HK-2 (cell line): ENCODE data around the gene RRAGC.
"Not testable (repeated sequence)": the region's sequence is repeated elsewhere in the genome, so short reads cannot be mapped to it uniquely, and the experiment has no call there.

ENCODE experiments used
- DNase-seq: peaks from one replicate; pipeline ENCODE4 v3.0.0-alpha.2; 2018; ENCODE audit not compliant: unreplicated experiment

Gene RRAGC

GRCh38 chr1:38858833-38859560 is 575 bp downstream of the RRAGC start:
- DNase-seq: peak; percentile 54

DNA sequence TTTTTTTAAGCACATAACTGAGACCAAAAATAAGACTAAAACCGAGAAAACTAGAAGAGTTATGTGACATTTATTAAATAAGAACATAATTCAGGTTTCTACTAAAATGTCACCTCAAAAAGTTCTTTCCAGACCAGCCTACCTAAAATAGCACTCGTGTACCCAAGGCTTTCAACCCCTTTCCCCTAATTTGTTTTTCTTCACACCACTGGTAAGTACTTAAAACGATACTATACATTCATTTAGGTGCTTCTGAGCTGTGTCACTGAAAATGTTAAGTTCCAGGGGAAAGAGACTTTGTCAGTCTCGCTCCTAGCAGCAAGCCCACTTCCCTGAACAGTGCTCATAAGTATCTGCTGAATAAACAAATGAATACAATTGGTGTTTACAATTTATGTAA is 6.8 kb downstream of the RRAGC start:
- no peak for DNase-seq

GRCh38 chr1:38848071-38848470 is 11.5 kb downstream of the RRAGC start:
- no peak for DNase-seq

GRCh38 chr1:38846210-38846609 is 13.4 kb downstream of the RRAGC start:
- no peak for DNase-seq

GRCh38 chr1:38845088-38845487 is 14.5 kb downstream of the RRAGC start:
- DNase-seq: not testable (repeated sequence)

DNA sequence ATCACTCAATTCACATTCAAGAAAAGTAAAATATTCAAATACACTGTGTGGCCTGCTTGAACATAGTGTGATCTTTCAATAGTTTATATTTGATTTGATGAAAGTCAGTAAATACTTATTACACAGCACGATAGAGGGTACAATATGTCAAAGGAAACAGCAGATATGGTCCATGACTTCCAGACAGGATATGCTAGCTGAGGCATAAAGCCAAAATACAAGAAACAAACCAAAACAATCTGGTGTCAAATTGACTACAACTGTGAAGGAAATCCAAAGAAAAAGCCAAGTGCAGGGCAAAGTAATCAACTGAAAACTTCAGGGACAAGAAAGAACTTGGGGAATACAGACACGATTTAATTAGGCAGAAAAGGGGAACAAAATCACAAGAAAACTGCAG is 19.3 kb downstream of the RRAGC start:
- no peak for DNase-seq

DNA sequence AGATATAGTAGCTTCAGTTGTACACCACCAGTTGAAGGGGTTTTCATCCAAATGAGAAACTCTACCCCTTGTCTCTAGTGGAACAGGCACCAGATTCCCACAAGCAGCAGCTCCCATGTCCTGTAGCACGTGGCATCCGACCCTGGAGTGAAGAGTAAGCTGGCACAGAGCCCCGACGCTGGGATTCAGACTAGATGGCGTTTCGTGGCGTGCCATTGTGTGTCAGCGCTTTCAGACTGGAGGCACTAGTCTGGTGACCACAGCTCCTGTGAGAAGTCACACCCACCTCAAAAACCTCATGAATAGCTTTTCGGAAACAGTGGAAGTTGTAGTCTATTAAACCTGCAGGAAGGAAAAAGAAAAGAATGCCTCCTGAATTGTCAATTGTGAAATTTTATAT is 20.2 kb downstream of the RRAGC start:
- DNase-seq: no peak

DNA sequence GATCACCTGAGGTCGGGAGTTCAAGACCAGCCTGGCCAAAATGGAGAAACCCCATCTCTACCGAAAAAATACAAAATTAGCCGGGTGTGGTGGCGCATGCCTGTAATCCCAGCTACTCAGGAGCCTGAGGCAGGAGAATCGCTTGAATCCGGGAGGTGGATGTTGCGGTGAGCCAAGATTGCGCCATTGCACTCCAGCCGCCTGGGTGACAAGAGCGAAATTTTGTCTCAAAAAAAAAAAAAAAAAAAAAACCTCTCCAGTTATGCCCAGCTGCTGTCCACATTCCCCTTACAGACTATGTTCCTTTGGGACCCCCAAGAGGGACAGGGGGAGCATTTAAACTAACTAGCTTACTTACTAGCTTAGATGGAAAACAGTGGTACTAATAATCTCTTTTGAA is 23.3 kb downstream of the RRAGC start:
- not testable (repeated sequence) for DNase-seq

GRCh38 chr1:38834937-38835827 is 24.4 kb downstream of the RRAGC start:
- DNase-seq: peak; percentile 34

- no peak for DNase-seq
These were observed 25.3 kb downstream of the RRAGC start for GRCh38 chr1:38834221-38834782.

DNA sequence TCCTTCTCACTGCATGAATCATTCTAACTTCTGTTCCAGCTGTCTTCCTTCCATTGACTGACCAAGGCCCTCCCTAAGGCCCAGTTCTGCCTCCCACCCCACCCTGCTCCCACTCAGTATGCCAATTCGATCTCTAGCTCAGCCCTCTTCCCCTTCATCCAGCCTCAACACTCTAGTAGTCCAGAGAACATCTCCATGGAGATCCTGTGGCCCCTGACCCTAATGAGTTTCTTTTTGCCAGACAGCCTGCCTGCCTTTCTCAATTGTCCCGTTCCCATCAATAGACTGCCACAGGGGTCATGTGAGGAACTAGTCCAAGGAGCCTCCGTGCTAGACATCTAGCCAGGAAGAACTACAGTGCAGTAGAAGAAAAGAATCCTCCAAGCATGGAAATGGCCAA is 26.4 kb downstream of the RRAGC start:
- no peak for DNase-seq

- DNase-seq: no peak
These were observed 27.2 kb downstream of the RRAGC start for GRCh38 chr1:38832370-38832734.

GRCh38 chr1:38831731-38832369 is 27.7 kb downstream of the RRAGC start:
- DNase-seq: no peak

DNA sequence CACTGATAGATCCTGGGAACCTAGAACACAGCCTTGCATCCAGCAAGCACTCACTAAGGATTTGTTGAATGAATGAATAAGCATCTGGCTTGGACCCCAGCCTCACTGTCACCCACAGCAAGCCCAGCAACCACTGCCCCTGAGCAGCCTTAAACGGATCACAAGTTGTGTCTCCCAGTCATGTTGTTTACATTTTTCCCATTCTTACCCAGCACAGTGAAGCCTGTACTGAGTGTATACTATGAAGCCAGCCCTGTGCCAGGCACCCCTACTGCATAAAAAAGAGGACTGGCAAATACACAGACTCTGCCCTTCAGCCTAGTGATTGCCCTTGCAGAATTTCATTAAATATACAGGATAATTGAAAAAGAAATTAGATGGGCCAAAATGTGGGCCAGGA is 30.2 kb downstream of the RRAGC start:
- DNase-seq: no peak

DNA sequence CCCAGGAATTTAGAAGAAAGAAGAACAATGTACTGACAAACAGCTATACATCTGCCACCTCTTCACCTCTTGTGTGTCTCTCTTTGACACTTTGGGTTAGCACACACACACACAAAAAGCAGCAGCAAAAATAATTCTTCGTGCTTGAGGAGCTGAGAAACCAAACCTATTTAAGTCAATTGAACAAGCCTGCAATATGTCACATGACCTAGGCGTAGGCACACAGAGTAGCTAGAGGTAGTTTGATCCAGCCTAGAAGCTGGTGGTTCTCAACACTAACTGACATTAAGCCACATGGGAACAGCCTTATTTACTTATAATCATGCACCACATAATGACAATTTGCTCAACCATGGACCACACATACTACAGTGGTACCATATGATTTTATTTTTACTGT is 32.3 kb downstream of the RRAGC start:
- DNase-seq: no peak

- no peak for DNase-seq
These were observed 32.7 kb downstream of the RRAGC start for GRCh38 chr1:38826886-38827285.

DNA sequence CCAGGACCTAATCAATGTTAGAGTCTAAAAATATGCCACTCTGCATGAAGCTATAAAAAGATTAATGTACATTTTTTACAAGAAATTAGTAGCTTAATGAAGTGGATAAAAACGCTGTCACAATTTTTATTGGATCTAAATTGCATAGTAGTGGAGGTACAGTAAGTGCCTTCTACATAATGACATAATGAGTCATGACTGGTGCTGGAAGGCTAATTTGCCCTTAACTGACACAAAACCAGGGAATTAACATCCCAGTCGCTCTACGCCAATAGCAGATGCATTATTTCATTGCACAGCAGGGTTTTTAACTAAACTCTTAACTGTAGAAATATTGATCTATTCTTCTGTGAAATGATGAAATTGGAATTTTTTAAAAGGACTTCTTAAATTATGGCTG is 33.3 kb downstream of the RRAGC start:
- no peak for DNase-seq

GRCh38 chr1:38820860-38821259 is 38.7 kb downstream of the RRAGC start:
- DNase-seq: no peak

- DNase-seq: no peak
These were observed 40.1 kb downstream of the RRAGC start for GRCh38 chr1:38819516-38819915.

DNA sequence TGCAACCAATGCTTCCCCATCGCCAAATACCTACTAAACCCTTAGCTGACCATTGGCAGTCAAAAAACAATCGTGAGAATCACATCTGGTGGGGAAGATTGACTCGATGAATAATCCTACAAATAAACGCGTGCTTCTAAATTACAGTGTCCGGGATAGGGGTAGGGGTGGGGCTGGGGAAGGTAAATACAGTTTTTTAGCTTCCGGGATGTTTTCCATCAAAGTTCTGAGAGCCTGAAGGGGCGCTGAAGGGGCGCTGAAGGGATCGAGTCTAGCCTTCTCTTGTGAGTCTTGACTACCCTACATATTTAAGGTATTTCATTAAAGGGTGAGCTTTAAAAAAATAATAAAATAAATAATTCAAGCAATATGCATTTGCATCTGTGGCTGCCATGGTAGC is 40.5 kb downstream of the RRAGC start:
- DNase-seq: no peak

DNA sequence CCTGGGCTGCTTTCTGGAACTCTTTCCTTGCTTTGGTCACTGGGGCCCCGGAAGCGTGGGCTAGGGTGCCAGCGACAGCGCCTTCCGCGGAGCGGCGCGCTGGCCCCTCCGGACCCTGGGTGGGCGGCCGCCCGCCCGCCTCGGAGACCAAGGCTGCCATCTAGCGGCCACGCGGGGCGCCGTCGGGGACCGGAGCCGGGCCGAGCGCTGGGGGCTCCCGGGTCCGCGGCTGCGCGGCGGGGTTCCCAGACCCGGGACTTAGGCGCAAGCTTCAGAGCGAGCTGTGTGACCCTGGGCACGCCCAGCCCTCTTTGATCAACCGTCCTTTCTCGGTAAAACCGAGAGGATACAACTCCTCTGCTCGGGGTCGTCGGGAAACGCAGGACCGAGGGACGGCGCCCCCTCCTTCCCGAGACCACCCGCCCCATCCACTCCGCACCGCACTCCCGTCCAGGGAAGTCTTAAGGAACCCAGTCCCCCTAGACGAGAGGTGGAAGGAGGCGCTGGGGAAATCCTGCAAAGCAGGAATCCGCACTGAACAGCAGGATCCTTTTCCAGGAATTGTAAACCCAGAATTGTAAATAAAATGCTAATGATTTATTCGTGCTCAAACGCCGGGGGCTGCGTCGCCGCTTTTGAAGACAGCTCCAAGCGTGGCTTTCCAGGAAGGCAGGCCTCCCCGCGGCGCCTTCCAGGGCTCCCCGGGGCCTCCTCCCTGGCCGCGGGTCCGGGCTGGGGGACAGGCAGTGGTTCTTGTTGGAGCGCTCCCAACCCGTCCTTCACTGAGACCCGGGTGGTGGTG is 41.2 kb downstream of the RRAGC start:
- peak; percentile 17 for DNase-seq
